SK-N-MC (cell line): ENCODE results near the gene TMEM119.

ENCODE experiments used
- DNase-seq: peaks from one replicate; pipeline ENCODE4 v3.0.0-alpha.2; 2011; ENCODE audit warnings: low read depth, low spot score
- H3K27ac ChIP-seq: fragments of 200-600 bp; sonication (generic); 2 replicates; pipeline ENCODE4 v1.5.1; 2016; ENCODE audit warnings: mixed run types
- H3K36me3 ChIP-seq: fragments of 200-600 bp; sonication (generic); 2 replicates; pipeline ENCODE4 v1.6.1; 2017; ENCODE audit warnings: antibody characterized with exemption, low read length, mixed read lengths; ENCODE audit not compliant: insufficient read depth
- H3K4me3 ChIP-seq: fragments of 200-600 bp; sonication (generic); 2 replicates; pipeline ENCODE4 v1.5.1; 2016
- H3K9ac ChIP-seq: fragments of 200-600 bp; sonication (generic); 2 replicates; pipeline ENCODE4 v1.8.0; 2017; ENCODE audit warnings: mixed run types, mixed read lengths; ENCODE audit not compliant: insufficient read length
- H3K9me3 ChIP-seq: fragments of 200-600 bp; sonication (generic); 2 replicates; pipeline ENCODE4 v1.6.1; 2017; ENCODE audit warnings: low read depth, mild to moderate bottlenecking, antibody characterized with exemption, low read length, moderate library complexity, mixed read lengths
- EZH2 ChIP-seq: fragments of 200-600 bp; sonication (generic); IDR thresholded peaks from one replicate; pipeline ENCODE4 v1.6.1; 2017; ENCODE audit warnings: antibody characterized with exemption
- FOXP2 ChIP-seq: optimal IDR thresholded peaks from 2 replicates; pipeline ENCODE3; 2011; ENCODE audit warnings: mild to moderate bottlenecking, moderate library complexity; ENCODE audit not compliant: insufficient read depth; ENCODE audit errors: extremely low read length, control extremely low read depth
- POLR2AphosphoS5 ChIP-seq: IDR thresholded peaks from 2 replicates; pipeline ENCODE4 v1.6.1; 2012; ENCODE audit warnings: mild to moderate bottlenecking, low read depth, low read length, borderline replicate concordance

TMEM119 gene

GRCh38 chr12:108629824-108630476 lies 32.1 kb upstream of the TMEM119 start:
- Histone ChIP-seq H3K27ac (peak overlapping the region; percentile 47), H3K9me3 (no peaks in the 10 kb centered on the region), H3K36me3 (no peaks in the 10 kb centered on the region), H3K4me3 (no peak overlapping the region), H3K9ac (no peak overlapping the region)
- DNase-seq = no peak
- TF ChIP-seq EZH2 (no peak), FOXP2 (no peak), POLR2AphosphoS5 (no peak)

- Histone ChIP-seq H3K9me3 (no peaks in the 10 kb centered on the region), H3K36me3 (no peaks in the 10 kb centered on the region), H3K27ac (no peak overlapping the region), H3K9ac (no peak overlapping the region), H3K4me3 (no peak overlapping the region)
- DNase-seq = no peak
- TF ChIP-seq FOXP2 (no peak), EZH2 (no peak), POLR2AphosphoS5 (no peak)
Observed at GRCh38 chr12:108629151-108629550, 31.3 kb upstream of the TMEM119 start.

DNA sequence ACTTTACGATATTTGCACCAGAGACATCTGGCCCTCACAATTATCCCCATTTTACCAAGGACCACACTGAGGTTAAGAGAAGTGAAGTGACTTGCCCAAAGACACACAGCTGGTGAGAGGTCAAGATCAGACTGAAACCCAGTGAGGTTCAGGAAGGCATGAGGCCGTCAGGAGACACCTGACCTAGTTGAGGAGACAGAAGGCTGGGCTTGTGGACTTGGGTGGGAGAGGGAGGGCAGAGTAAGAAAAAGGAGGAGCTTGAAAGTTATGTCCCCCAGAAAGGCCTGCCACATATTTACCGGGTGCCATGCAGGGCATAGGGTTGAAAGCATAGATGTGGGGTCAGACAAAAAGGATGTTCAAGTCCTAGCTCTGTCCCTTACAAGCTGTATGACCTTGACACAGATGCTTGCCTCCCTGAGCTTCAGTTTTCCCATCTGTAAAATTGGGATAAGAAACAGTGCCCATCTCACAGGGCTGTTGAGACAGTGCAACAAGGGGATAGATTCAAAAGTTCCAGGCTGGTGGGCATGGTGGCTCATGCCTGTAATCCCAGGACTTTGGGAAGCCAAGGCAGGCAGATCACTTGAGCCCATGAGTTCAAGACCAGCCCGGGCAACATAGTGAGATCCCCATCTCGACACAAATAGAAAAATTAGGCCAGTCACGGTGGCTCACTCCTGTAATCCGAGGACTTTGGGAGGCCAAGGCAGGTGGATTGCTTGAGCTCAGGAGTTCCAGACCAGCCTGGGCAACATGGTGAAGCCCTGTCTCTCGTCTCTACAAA lies 29.4 kb upstream of the TMEM119 start:
- no peaks in the 10 kb centered on the region for H3K36me3 ChIP-seq
- no peak for DNase-seq
- H3K9me3 ChIP-seq = no peaks in the 10 kb centered on the region
- TF ChIP-seq EZH2 = no peak
- no peak for TF ChIP-seq POLR2AphosphoS5
- no peak for TF ChIP-seq FOXP2
- no peak overlapping the region for H3K9ac ChIP-seq
- H3K4me3 ChIP-seq = no peak overlapping the region
- H3K27ac ChIP-seq = no peak overlapping the region

DNA sequence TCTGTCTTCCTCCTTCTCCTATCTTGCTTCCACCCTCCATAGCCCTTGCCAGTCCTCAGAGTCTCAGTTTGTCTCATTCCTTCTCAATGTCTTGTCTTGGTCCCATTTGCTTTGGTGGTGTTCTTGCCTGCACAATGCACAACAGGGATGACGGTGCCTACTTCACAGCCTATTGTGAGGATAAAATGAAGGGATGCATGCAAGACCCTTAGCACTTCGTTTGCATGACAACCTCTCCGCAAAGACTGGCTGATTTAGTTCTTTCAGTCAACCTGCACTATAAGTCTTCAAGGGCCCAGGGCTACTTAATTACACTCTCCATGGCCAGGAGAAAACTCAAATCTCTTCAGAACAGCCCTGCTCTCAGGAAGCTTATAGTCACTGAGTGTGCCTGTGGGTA lies 27.3 kb upstream of the TMEM119 start:
- Histone ChIP-seq H3K27ac (no peak overlapping the region), H3K4me3 (no peak overlapping the region), H3K9me3 (no peaks in the 10 kb centered on the region), H3K9ac (no peak overlapping the region), H3K36me3 (no peaks in the 10 kb centered on the region)
- DNase-seq = no peak
- TF ChIP-seq FOXP2 = no peak
- TF ChIP-seq POLR2AphosphoS5 = no peak
- TF ChIP-seq EZH2 = no peak

DNA sequence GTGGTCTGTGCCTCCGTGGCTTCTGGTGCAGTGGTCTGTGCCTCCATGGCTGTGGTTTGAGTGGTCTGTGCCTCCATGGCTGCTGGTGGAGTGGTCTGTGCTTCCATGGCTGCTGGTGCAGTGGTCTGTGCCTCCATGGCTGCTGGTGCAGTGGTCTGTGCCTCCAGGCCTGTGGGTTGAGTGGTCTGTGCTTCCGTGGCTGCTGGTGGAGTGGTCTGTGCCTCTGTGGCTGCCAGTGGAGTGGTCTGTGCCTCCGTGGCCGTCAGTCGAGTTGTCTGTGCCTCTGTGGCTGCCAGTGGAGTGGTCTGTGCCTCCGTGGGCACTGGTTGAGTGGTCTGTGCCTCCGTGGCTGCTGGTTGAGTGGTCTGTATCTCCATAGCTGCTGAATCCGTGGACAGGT lies 25.7 kb upstream of the TMEM119 start:
- TF ChIP-seq EZH2 = no peak
- TF ChIP-seq FOXP2 = no peak
- no peak for TF ChIP-seq POLR2AphosphoS5
- H3K9me3 ChIP-seq = no peaks in the 10 kb centered on the region
- no peak overlapping the region for H3K4me3 ChIP-seq
- no peaks in the 10 kb centered on the region for H3K36me3 ChIP-seq
- H3K9ac ChIP-seq = no peak overlapping the region
- no peak for DNase-seq
- H3K27ac ChIP-seq = no peak overlapping the region

- Histone ChIP-seq H3K9ac (no peak overlapping the region), H3K9me3 (no peaks in the 10 kb centered on the region), H3K4me3 (no peak overlapping the region), H3K27ac (no peak overlapping the region), H3K36me3 (no peaks in the 10 kb centered on the region)
- TF ChIP-seq POLR2AphosphoS5 (no peak), EZH2 (no peak), FOXP2 (no peak)
- DNase-seq = no peak
Observed at GRCh38 chr12:108622921-108623514, 25.1 kb upstream of the TMEM119 start.

DNA sequence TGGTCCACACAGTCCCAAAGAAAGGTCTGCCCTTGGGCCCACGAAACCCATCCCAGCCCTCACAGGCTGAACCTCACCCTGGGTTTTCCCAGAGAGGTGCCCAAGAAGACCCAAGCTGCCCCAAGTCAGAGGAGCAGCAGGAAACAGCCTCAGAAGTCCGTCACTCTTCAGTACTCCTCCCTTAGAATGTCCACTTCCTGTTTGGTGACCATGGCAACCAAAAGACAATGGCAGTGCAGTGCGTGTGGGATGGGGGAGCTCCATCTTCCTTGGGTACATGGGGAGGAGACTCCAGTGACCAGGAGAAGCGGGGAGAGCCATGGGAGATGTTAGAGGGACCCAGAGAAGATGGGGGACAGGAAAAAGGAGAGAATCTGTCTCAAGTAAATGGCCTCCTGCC lies 24.5 kb upstream of the TMEM119 start:
- no peak overlapping the region for H3K9ac ChIP-seq
- H3K9me3 ChIP-seq = no peaks in the 10 kb centered on the region
- no peak for DNase-seq
- no peaks in the 10 kb centered on the region for H3K36me3 ChIP-seq
- H3K27ac ChIP-seq = no peak overlapping the region
- no peak for TF ChIP-seq POLR2AphosphoS5
- H3K4me3 ChIP-seq = no peak overlapping the region

DNA sequence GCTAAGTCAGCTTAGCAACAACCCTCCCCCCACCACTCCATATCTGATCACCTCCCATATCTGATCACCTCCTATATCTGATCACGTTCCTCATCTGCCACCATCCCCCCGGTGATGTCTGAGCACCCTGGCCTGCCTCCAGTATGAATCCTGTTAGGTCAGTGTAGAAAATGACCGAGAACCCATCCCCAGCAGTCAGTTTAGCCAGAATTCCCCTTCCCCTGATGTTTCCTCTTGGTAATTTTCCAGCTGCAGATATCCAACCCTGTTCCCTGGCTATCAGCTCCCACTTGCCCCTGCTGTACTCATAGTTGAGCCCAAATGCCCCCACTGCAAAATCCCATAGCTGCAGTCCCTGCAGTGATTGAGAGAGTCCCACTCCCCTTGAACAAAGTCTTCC lies 23.3 kb upstream of the TMEM119 start:
- Histone ChIP-seq H3K27ac (no peak overlapping the region), H3K9me3 (no peaks in the 10 kb centered on the region), H3K9ac (no peak overlapping the region), H3K4me3 (no peak overlapping the region), H3K36me3 (no peaks in the 10 kb centered on the region)
- no peak for TF ChIP-seq EZH2
- TF ChIP-seq POLR2AphosphoS5 = no peak
- TF ChIP-seq FOXP2 = no peak
- no peak for DNase-seq
